GM19035 (cell line): ENCODE data around the gene TAF4.
"Not testable (repeated sequence)": the region's sequence is repeated elsewhere in the genome, so short reads cannot be mapped to it uniquely, and the experiment has no call there.

ENCODE experiments used
- ATAC-seq: cut with Tn5 transposase; IDR thresholded peaks from one replicate; pipeline ENCODE4 v1.9.1; 2021; ENCODE audit not compliant: unreplicated experiment

Gene TAF4

DNA sequence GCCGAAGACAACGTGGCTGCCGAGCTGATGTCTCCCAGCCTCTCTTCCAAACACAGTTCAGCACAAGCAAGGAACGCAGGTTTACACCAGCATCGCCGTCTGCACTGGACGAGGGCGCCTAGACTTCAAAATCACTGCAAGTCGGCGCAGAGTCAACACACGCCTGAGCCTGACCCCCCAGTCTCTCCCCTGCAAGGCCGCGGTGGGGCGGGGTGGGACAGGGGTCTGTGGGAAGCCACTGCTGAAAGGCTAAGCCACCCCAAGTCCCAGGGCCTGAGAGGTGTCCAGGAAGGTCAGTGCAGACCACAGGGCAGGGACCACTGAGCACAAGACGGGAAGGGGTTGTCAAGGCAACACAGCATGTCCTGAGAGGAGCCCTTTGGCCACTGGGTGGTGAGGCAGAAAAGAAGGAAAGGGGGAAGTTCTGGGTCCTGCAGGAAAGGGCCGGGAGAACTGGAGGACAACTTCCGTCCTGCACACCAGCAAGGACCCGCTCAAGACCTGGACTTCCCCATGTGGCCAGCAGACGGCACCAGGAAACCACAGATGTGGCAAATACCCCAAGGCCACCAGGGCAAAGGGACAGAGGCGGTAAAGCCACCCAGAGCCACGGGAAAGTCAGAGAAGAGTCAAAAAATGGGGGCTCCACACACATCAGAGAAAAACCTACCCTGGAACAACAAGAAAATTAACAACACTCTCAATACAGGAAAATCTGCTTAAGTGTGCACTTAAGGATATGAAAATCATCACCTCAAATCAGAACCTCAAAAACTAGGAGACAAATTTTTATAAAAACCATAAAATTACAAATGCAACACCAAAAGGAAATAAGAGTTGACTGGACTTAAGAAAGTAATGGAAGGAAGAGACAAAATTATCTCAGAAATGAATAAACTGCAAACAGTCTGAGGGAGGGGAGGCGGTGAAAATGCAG, 84.8 kb downstream of the TAF4 start:
- no peak for ATAC-seq

DNA sequence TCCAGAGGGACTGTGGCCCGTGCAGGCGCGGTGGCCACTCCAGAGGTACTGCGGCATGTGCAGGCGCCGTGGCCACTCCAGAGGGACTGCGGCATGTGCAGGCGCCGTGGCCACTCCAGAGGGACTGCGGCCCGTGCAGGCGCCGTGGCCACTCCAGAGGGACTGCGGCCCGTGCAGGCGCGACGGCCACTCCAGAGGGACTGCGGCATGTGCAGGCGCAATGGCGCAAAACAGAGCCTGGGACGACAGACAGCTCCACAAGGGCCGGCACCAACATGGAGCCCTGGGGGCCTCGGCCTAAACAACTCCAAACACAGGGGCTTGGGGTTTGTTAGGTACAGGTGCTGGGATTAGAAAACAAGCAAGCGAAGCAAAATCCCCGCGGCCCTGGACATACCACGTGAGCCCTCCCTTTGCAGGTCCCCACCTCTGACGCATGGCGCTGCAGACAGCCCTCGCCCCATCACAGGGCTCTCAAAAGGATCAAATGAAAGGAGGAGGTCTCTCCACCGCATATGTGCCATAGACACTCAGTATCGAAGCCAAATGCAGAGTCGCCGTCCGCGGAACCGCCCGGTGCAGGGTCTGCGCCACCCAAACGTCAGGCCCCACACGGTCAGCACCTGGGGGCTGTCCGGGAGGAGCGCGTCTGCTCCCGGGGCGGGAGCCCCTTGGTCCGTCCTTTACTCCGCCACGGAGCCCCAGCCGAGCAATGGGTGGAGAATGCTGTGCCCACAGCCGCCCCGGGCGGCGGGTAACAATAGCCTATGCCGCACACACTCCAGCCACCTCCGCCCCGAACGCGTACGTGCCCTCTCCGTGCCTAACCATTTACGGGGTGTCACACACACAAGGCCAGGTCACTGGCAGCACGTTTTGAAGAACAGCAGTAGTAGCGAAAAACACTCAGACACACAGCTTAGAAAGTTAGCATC, 85.7 kb downstream of the TAF4 start:
- ATAC-seq = no peak

DNA sequence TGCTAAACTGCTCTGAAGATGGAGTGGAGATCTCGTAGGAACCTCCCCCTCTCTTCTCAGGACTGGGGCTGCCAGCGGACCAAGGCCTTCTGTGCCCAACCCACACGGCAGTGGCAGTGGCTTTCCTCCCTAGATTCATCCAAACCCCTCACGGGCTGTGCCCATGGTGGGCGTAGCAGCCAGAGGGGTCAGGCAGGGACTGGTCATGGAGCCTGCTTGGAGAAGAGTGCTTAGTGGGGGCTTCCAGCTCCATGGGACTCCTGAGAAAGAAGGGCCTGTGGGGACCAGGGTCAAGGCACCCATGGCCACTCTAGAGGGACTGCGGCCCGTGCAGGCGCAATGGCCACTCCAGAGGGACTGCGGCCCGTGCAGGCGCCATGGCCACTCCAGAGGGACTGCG, 86.6 kb downstream of the TAF4 start:
- ATAC-seq = no peak

DNA sequence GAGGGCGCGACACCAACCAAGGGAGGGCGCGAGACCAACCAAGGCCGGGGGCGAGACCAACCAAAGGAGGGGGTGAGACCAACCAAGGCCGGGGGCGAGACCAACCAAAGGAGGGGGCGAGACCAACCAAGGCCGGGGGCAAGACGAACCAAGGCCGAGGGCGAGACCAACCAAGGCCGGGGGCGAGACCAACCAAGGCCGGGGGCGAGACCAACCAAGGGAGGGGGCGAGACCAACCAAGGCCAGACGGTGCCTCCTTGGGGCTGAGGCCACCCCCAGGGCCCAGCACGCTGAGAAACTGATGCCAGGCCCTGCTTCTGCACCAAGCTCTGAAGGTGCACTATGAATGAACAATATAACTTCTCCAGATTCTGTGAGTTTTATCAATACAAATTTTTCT, 87.2 kb downstream of the TAF4 start:
- no peak for ATAC-seq

DNA sequence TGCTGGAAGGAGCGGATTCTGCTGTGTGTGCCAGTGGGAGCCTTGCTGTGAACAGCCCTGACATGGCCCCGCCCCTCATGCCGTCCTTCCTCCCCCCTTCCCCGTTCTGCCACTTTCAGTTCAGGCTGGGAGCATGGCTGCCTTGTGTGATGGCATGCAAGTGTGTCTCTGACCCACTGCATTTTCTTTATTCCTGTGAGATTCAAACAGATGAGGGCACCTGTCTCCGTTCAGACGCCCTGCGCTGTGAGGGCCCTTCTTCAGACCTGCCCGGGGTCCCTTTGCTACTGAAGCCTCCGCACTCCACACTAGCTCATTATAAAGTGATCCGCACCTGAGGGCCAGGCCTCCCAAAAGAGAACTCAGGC, 88.3 kb downstream of the TAF4 start:
- no peak for ATAC-seq

DNA sequence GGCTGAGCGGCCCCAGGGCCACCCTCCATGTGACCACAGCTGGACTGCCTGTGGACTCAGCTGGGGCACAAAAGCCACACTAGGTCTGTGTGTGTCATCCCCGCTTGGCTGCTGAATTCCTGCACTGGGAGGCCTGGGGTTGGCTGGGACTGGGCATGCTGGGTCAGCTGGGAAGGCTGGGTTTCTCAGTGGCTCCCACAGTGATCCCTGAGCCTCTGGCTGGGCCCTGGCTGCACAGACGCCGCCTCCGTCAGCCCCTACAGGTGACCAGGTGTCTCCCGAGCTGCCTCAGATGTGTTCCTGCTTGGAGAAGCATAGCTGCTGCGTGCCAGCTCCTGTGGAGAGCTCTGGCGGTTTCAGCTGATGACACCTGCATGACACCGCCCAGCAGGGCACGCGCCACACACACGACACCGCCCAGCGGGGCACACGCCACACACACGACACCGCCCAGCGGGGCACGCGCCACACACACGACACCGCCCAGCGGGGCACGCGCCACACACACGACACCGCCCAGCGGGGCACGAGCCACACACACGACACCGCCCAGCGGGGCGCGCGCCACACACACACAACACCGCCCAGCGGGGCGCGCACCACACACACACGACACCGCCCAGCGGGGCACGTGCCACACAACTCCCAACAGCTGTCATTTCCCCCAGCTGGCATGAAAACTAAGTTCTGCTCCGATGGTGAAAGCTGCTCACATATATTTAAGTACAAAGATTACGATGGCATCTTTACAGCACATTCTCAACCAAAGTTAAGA, 88.8 kb downstream of the TAF4 start:
- ATAC-seq = no peak

DNA sequence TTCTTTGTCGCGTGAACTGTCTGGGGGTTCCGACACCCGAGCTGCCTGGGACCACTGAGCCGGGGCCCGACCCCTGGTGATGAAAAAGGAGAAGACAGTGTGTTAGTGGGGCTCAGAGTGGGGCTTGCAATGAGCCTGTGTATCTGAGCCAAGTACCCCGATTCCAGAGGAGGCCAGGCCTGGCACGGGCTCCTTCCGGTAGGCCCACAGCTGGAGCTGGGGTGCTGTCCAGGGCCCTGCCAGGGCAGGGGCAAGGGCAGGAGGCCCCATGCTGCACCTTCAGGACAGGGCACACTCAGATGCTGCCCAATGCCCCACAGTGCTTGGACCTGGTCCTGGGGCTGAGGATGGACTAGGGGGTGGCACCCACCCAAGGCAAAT, 89.4 kb downstream of the TAF4 start:
- ATAC-seq = no peak

DNA sequence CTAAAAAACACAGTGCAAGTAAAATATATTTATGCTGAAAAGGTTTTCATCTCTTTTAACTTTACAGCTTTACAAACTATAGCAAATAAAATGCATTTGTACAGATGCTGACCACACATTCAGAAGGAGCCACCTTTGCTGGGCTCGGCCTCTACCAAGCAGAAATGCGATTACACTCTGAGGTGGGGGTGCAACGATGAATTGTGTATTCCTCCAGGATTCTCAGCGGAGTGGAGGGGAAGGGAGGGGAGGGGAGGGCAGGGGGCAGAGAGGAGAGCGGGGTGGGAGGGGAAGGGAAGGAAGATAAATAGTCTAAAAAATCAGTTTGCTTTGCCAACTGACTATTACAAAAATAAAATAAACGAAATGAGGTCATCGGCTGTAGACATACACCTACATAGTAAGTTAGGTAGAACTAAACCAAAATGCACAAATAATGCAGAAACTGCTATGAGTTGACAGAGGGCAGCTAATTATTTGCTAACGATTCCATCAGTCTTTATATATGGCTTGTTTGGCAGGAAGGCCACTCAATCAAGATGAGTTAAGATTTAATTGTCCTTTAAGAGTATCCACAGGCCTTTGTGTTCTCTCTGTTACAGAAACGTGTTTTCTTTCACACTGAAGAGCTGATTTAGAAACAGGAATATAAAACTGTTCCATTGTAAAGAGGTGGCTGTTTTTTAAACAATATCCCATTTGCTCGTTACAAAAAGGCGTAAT, 90.1 kb downstream of the TAF4 start:
- no peak for ATAC-seq

DNA sequence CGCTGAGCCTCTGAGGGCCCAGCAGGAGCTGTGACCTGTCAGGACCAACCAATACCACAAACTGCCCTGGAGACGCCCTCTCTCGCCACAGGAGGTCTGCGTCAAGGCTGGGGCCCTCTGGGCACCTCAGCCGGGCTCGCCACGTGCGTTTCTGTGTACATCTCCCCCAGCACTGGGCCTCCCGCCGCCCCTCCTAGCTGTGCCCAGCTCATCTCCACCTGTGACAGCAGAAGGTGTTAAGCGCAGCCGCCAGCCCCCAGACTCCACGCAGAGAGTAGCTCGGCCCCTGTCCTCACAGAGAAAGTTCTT, 91.4 kb downstream of the TAF4 start:
- no peak for ATAC-seq

DNA sequence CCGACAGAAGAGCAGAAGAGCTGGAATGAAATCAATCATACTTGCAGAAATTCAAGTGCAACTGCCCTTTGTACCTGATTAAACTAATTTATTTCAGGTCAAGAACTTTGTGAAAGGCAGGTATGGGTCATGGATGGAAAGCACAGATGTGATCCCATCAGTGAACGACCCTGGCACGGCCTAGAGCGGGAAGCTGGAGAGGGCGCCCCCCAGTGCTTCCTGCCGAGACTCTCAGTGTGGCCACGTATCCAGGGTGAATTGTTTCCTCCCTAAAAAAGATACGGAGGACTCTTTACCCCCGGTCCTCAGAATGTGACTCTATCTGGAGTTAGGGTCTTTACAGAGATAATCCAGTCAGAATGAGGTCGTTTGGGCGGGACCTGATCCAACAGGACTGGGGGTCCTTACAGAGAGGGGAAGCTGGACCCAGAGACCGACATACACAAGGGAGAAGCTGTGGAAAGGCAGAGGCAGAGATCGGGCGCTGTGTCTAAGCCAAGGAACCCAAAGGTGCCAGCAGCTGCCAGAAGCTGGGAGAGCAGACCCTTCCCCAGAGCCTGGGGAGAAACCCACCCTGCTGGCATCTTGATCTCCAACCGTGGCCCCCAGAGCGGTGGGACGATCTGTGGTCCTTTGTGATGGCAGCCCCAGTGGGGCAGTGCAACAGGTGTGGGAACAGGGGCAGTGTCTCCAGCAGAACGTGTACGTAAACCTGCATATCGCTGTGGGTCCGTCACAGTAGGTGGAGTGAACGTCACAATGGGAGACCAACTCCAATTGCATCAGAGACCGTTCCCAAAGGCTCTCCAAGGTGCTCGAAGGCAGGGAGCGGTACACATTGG, 91.9 kb downstream of the TAF4 start:
- no peak for ATAC-seq

DNA sequence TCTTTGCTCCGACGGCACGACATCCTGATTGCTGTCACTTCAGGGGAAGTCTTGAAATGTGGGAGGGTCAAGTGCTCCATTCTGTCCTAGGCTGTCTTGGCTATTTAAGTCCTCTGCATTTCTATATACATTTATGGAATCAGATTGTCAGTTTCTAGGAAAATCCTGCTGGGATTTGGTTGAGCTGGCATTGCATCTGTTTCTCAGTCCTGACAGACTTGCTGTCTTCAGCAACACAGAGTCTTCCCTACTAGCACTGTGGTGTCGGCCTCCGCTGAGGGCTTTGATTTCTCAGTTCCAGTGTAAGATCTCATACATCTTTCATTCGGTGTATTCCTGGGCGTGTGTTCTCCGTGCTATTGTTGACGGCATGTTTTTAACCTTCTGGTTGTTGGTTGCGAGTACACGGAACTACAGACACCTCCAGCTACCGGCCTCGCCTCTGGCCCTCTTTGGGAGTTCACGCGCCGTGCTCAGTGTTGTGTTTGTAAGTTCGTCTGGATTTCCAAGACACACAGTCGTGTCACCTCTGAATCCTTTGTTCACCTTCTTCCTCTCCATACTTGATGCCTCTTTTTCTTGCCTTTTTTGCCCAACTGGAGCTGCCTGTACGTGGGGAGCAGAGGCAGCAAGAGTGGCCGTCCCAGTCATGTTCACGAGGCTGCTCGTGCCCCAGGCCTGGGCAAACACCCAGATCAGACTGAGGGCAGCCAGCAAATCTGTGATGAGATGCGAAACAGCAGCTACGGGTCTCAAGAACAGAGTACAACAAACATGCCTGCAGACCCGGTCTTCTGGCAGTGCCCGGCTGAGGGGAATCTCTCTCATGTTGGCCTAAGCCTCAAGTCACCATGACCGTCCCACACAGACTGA, 92.8 kb downstream of the TAF4 start:
- ATAC-seq = no peak

DNA sequence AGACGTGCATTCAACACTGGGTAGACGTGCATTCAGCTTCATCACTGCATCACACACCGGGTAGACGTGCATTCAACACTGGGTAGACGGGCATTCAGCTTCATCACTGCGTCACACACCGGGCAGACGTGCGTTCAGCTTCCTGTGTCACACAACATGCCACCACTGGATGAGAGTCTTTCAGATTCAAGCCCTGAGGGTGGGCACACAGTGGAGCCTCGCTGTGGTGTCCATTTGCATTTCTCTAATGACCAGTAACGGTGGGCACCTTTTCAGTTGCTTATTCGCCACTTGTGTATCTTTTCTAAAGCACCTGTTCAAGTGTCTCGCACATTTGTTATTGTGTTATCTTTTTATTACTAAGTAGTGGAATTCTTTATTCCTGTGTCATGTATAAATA, 94.1 kb downstream of the TAF4 start:
- ATAC-seq = not testable (repeated sequence)

DNA sequence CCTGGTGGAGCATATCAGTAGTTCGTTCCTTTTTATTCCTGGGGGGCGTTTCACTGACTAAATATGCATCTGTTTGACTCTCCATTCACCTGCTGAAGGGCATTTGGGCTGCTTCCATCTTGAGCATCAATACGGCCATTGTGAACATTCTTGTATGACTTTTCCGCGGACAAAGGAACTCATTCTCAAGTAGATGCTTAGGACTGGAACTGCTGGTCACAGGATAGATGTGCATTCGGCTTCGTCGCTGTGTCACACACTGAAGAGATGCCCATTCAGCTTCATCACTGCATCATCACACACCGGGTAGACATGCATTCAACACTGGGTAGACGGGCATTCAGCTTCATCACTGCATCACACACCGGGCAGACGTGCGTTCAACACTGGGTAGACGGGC, 95.3 kb downstream of the TAF4 start:
- ATAC-seq = no peak

DNA sequence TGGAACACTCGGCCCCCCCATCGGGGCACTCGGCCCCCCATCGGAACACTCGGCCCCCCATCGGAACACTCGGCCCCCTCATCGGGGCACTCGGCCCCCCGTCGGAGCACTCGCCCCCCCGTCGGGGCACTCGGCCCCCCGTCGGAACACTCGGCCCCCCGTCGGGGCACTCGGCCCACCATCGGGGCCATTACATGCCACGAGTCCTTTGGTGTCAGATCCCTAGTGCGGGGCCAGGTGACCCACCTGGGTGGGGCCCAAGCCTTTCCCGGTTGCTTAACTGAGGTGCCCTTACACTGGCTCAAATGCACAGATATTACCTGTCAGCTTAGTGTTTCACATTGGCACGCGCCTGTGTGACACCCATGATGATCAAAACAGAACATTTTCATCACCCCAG, 95.9 kb downstream of the TAF4 start:
- no peak for ATAC-seq

DNA sequence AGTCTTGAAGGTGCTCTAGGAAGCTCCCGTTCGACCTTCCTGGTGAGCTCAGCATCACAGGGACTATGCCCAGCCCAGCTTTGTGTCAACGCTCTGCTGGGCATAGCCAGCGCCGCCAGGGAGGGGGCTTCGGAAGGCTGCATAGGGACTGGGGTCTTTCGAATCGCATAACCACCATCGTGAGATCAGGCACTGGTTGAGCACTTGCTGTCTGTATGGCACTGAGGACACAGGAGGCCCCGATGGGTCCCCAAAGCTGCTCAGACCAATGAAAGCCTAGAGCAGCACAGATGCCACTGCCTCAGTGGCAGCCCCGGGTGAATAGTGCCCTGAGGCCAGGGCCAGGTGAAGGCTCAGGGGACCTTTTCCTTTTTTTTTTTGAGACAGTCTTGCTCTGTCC, 96.7 kb downstream of the TAF4 start:
- no peak for ATAC-seq

DNA sequence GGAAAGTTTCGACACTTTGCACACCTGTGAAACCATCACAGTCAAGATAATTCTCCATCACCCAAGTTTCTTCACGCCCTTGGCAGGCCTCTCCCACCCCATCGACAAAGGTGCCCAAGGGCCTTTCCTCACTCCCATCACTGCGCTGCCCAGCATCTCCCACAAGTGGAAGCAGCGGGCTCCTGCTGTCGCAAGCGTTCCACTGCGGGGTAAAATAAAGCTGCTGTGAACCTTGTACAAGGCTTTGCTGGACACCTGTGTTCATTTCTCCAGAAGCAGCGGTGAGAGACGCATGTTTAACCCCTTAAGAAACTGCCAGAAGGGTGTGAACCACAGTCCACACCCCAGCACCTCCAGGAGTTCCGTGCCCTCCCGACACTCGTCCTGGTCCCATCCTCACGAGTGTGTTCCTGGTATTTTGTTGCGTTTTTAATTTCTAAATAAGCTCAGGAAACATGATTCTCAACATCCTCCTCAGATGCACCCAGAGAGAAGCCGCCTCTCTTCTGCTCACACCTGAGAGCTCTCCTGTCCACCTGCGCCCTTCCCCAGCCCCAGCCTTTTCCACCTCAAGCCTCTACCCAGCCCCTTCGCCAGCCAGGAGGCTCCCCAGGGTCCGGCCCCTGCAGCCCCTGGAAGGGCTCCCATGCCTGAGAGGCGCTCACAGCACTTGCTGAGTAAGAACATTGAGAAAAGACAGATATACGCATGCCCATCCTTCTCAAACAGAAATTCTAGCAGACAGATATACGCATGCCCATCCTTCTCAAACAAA, 97.5 kb downstream of the TAF4 start:
- no peak for ATAC-seq

DNA sequence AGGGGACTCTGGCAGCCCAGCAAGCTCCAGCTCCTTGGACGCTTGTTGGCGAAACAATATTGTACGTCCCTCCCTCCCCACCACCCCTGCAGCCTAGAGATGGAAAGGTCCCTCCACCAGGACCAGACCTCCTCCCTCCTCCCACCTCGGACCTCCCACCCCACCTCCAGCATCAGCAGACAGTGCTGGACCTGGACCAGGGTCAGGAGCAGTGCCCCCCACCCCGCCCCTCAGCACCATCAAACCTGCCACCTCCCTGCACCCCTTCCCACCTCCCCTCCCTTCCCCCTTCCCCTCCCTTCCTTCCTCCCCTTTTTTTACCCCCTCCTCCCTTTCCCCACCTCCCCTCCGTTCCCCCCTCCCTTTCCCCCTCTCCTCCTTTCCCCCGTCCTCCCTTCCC, 98.4 kb downstream of the TAF4 start:
- ATAC-seq = no peak
